Measurements from ENCODE around the gene ART5.
"Not testable (repeated sequence)": the region's sequence is repeated elsewhere in the genome, so short reads cannot be mapped to it uniquely, and the experiment has no call there.

The ART5 gene

GRCh38 chr11:3641701-3642070 lies at the start of gene ART5:
ART5 (minus strand) TSS chr11:3641992; CDS start chr11:3641862, 130 bp downstream.
- no peak for DNase-seq

- no peak for DNase-seq
Observed at GRCh38 chr11:3686751-3687150, 45.0 kb upstream of the ART5 start.

GRCh38 chr11:3685923-3686322 lies 44.1 kb upstream of the ART5 start:
- DNase-seq = no peak

GRCh38 chr11:3684819-3685172 lies 43.0 kb upstream of the ART5 start:
- no peak for DNase-seq

- DNase-seq = no peak
Observed at GRCh38 chr11:3684129-3684818, 42.5 kb upstream of the ART5 start.

- DNase-seq = no peak
Observed at GRCh38 chr11:3683039-3683438, 41.2 kb upstream of the ART5 start.

- no peak for DNase-seq
Observed at GRCh38 chr11:3679077-3679476, 37.3 kb upstream of the ART5 start.

- DNase-seq = no peak
Observed at GRCh38 chr11:3675971-3676370, 34.2 kb upstream of the ART5 start.

GRCh38 chr11:3674189-3674588 lies 32.4 kb upstream of the ART5 start:
- DNase-seq = no peak

GRCh38 chr11:3671334-3672254 lies 29.8 kb upstream of the ART5 start, which contains the start of gene CHRNA10:
CHRNA10 (minus strand) TSS chr11:3671384; CDS start chr11:3671312, 72 bp downstream.
- DNase-seq = peak; percentile 7 to 17

- no peak for DNase-seq
Observed at GRCh38 chr11:3669742-3670183, 28.0 kb upstream of the ART5 start.

GRCh38 chr11:3669128-3669527 lies 27.3 kb upstream of the ART5 start:
- DNase-seq = no peak

- no peak for DNase-seq
Observed at GRCh38 chr11:3667149-3668035, 25.6 kb upstream of the ART5 start.

- DNase-seq = no peak
Observed at GRCh38 chr11:3666023-3666530, 24.3 kb upstream of the ART5 start.

GRCh38 chr11:3665336-3666022 lies 23.7 kb upstream of the ART5 start:
- no peak for DNase-seq

GRCh38 chr11:3664032-3664630 lies 22.3 kb upstream of the ART5 start:
- DNase-seq = no peak

GRCh38 chr11:3662856-3663255 lies 21.1 kb upstream of the ART5 start:
- DNase-seq = no peak

GRCh38 chr11:3660960-3661359 lies 19.2 kb upstream of the ART5 start:
- DNase-seq = no peak

GRCh38 chr11:3659595-3660515 lies 18.1 kb upstream of the ART5 start:
- DNase-seq = no peak

GRCh38 chr11:3658252-3658651 lies 16.5 kb upstream of the ART5 start:
- DNase-seq = no peak

GRCh38 chr11:3657331-3657730 lies 15.5 kb upstream of the ART5 start:
- DNase-seq = not testable (repeated sequence)

Data from NCI-H2081 (cell line).